Panc1 (cell line): ENCODE data around the gene PEX3.

Experiments used
- POLR2AphosphoS5 ChIP-seq: IDR thresholded peaks from 2 replicates; pipeline ENCODE4 v1.6.1; 2012; ENCODE audit warnings: mild to moderate bottlenecking, low read depth, low read length, moderate library complexity
- TF ChIP-seq, protein P1 (sequence below): fragments of 450-650 bp; IDR thresholded peaks from 2 replicates; pipeline ENCODE4 v1.5.1; 2017; ENCODE audit warnings: mild to moderate bottlenecking

- TF ChIP-seq, protein P1, sequence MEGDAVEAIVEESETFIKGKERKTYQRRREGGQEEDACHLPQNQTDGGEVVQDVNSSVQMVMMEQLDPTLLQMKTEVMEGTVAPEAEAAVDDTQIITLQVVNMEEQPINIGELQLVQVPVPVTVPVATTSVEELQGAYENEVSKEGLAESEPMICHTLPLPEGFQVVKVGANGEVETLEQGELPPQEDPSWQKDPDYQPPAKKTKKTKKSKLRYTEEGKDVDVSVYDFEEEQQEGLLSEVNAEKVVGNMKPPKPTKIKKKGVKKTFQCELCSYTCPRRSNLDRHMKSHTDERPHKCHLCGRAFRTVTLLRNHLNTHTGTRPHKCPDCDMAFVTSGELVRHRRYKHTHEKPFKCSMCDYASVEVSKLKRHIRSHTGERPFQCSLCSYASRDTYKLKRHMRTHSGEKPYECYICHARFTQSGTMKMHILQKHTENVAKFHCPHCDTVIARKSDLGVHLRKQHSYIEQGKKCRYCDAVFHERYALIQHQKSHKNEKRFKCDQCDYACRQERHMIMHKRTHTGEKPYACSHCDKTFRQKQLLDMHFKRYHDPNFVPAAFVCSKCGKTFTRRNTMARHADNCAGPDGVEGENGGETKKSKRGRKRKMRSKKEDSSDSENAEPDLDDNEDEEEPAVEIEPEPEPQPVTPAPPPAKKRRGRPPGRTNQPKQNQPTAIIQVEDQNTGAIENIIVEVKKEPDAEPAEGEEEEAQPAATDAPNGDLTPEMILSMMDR: no peak
- TF ChIP-seq POLR2AphosphoS5: no peak
These were observed 49.5 kb upstream of the PEX3 start for GRCh38 chr6:143401068-143401446.
